H1 (cell line): ENCODE data around the gene DPP4. TPM values are rescaled to one million over a fixed set of nuclear protein-coding genes. Genes with fewer than 3 reads are reported as not detected.

Source experiments
- CTCF ChIA-PET: fragments of 300-600 bp; sonication (Branson Sonifier 250); formaldehyde crosslinking; loops from one replicate; lab custom pipeline; 2021; ENCODE audit not compliant: partially characterized antibody; lab: Charles Lee
- POLR2A ChIA-PET: fragments of 300-600 bp; sonication (Branson Sonifier 250); formaldehyde crosslinking; loops from one replicate; lab custom pipeline; 2021; ENCODE audit warnings: inconsistent platforms; ENCODE audit not compliant: partially characterized antibody; lab: Charles Lee
- DNase-seq, 2 experiments: peaks; one replicate each; pipeline versions ENCODE4 v3.0.0 to v3.0.0-alpha.2; 2010 to 2022; ENCODE audit warnings: low spot score in 2 of 2, low read depth in 1 of 2, mixed read lengths in 1 of 2
- FAIRE-seq: peaks from 2 replicates; lab custom pipeline; 2011; peaks lifted over from hg19 to GRCh38; lab: Jason Lieb, UNC
- H2AFZ ChIP-seq: 2 replicates; pipeline ENCODE4 v1.8.1; 2012; ENCODE audit warnings: low read length, inconsistent platforms
- H2AK5ac ChIP-seq: 2 replicates; pipeline ENCODE4 v1.6.1; 2013; ENCODE audit warnings: low read depth, low read length
- H2BK120ac ChIP-seq: replicated peaks from 2 replicates; pipeline ENCODE3; 2013; ENCODE audit warnings: low read depth, low read length, inconsistent platforms
- H2BK12ac ChIP-seq: 2 replicates; pipeline ENCODE4 v1.6.1; 2013; ENCODE audit warnings: low read depth, low read length
- H2BK15ac ChIP-seq: 2 replicates; pipeline ENCODE4 v1.6.1; 2013; ENCODE audit warnings: low read length
- H2BK20ac ChIP-seq: 2 replicates; pipeline ENCODE4 v1.6.1; 2013; ENCODE audit warnings: low read length
- H2BK5ac ChIP-seq: 2 replicates; pipeline ENCODE4 v1.6.1; 2013; ENCODE audit warnings: low read depth, low read length
- H3K14ac ChIP-seq: 2 replicates; pipeline ENCODE4 v1.6.1; 2013; ENCODE audit warnings: inconsistent platforms; ENCODE audit not compliant: insufficient read length
- H3K18ac ChIP-seq: 2 replicates; pipeline ENCODE4 v1.6.1; 2013; ENCODE audit warnings: low read length; ENCODE audit errors: extremely low read depth
- H3K23ac ChIP-seq: 2 replicates; pipeline ENCODE4 v1.6.1; 2013; ENCODE audit warnings: inconsistent platforms; ENCODE audit not compliant: insufficient read length
- H3K23me2 ChIP-seq: 2 replicates; pipeline ENCODE4 v1.6.1; 2013; ENCODE audit warnings: low read depth, low read length
- H3K27ac ChIP-seq: 2 replicates; pipeline ENCODE4 v1.6.1; 2011; ENCODE audit warnings: low read depth, low read length, inconsistent platforms
- H3K27me3 ChIP-seq, 4 experiments: replicated peaks in 1 of 4; 1 replicate in 1 of 4; 2 replicates in 3 of 4; pipeline versions ENCODE4 v1.6.1 to v1.8.1; 2011 to 2013; ENCODE audit warnings: low read length in 3 of 4, mild to moderate bottlenecking in 3 of 4, inconsistent platforms in 2 of 4, mixed read lengths in 2 of 4, moderate library complexity in 1 of 4; ENCODE audit not compliant: control insufficient read depth in 3 of 4, insufficient read depth in 3 of 4; ENCODE audit errors: extremely low read depth in 1 of 4
- H3K36me3 ChIP-seq, 4 experiments: 2 replicates each; pipeline versions ENCODE4 v1.6.1 to v1.8.1; 2011 to 2013; ENCODE audit warnings: mild to moderate bottlenecking in 4 of 4, low read length in 3 of 4, moderate library complexity in 2 of 4, control low read depth in 1 of 4, inconsistent platforms in 1 of 4; ENCODE audit not compliant: insufficient read depth in 4 of 4, control insufficient read depth in 2 of 4
- H3K4ac ChIP-seq: replicated peaks from 2 replicates; pipeline ENCODE3; 2013; ENCODE audit warnings: low read length, low read depth, mixed read lengths, inconsistent platforms; ENCODE audit not compliant: insufficient read length
- H3K4me1 ChIP-seq, 4 experiments: replicated peaks in 1 of 4; 1 replicate in 1 of 4; 2 replicates in 3 of 4; pipeline versions ENCODE4 v1.6.1 to v1.8.1; 2011 to 2013; ENCODE audit warnings: low read length in 3 of 4, inconsistent platforms in 2 of 4, mixed read lengths in 1 of 4; ENCODE audit not compliant: insufficient read depth in 4 of 4, control insufficient read depth in 3 of 4
- H3K4me2 ChIP-seq, 2 experiments: 2 replicates each; pipeline versions ENCODE4 v1.6.1 to v1.8.1; 2011 to 2013; ENCODE audit warnings: low read depth in 2 of 2, low read length in 2 of 2, control low read depth in 1 of 2, inconsistent platforms in 1 of 2, mild to moderate bottlenecking in 1 of 2; ENCODE audit not compliant: insufficient read depth in 1 of 2
- H3K4me3 ChIP-seq, 4 experiments: fragments of 200-600, 300-600 bp in 1 of 4; sonication (generic), shearing (Covaris generic), sonication (Bioruptor Twin) in 1 of 4; 2 replicates each; pipeline versions ENCODE4 v1.5.1 to v1.8.1; 2011 to 2016; ENCODE audit warnings: low read length in 4 of 4, low read depth in 3 of 4, control low read depth in 2 of 4, inconsistent platforms in 2 of 4, mild to moderate bottlenecking in 2 of 4, mixed read lengths in 1 of 4, moderate library complexity in 1 of 4; ENCODE audit not compliant: insufficient read depth in 2 of 4; ENCODE audit errors: extremely low read depth in 1 of 4
- H3K56ac ChIP-seq: replicated peaks from 2 replicates; pipeline ENCODE3; 2013; ENCODE audit warnings: low read depth, mild to moderate bottlenecking, mixed read lengths, low read length, inconsistent platforms; ENCODE audit not compliant: insufficient read length
- H3K79me1 ChIP-seq: 2 replicates; pipeline ENCODE4 v1.6.1; 2013; ENCODE audit warnings: low read depth, low read length, control low read depth
- H3K79me2 ChIP-seq, 2 experiments: 2 replicates each; pipeline versions ENCODE4 v1.6.1 to v1.8.1; 2012 to 2013; ENCODE audit warnings: low read length in 2 of 2, mild to moderate bottlenecking in 2 of 2, inconsistent platforms in 1 of 2; ENCODE audit not compliant: insufficient read depth in 2 of 2, control insufficient read depth in 1 of 2
- H3K9ac ChIP-seq, 4 experiments: replicated peaks in 1 of 4; 1 replicate in 1 of 4; 2 replicates in 3 of 4; pipeline versions ENCODE4 v1.6.1 to v1.8.1; 2011 to 2013; ENCODE audit warnings: low read depth in 3 of 4, low read length in 3 of 4, control low read depth in 2 of 4, mild to moderate bottlenecking in 2 of 4, moderate library complexity in 2 of 4, inconsistent platforms in 1 of 4; ENCODE audit errors: extremely low read depth in 1 of 4
- H3K9me3 ChIP-seq, 2 experiments: 2 replicates each; pipeline versions ENCODE4 v1.6.1 to v1.8.1; 2012 to 2013; ENCODE audit warnings: mild to moderate bottlenecking in 2 of 2, moderate library complexity in 2 of 2, control low read depth in 1 of 2, inconsistent platforms in 1 of 2, low read depth in 1 of 2, low read length in 1 of 2, mixed read lengths in 1 of 2; ENCODE audit not compliant: insufficient read depth in 2 of 2
- H4K20me1 ChIP-seq, 2 experiments: replicated peaks in 1 of 2; 2 replicates each; pipeline versions ENCODE3 to v1.8.1; 2011 to 2013; ENCODE audit warnings: inconsistent platforms in 2 of 2, low read length in 2 of 2, mild to moderate bottlenecking in 1 of 2; ENCODE audit not compliant: insufficient read depth in 2 of 2, control insufficient read depth in 1 of 2
- H4K5ac ChIP-seq: 2 replicates; pipeline ENCODE4 v1.6.1; 2013; ENCODE audit warnings: low read length, low read depth, mixed read lengths, inconsistent platforms; ENCODE audit not compliant: insufficient read length
- H4K8ac ChIP-seq: 2 replicates; pipeline ENCODE4 v1.8.0; 2013; ENCODE audit warnings: mild to moderate bottlenecking, moderate library complexity, low read length, inconsistent platforms; ENCODE audit not compliant: insufficient read depth; ENCODE audit errors: extremely low read depth
- H4K91ac ChIP-seq: replicated peaks from 2 replicates; pipeline ENCODE3; 2013; ENCODE audit warnings: low read length, mixed read lengths, inconsistent platforms; ENCODE audit not compliant: insufficient read length
- CBX5 ChIP-seq: fragments of 300-800, 300-1000 bp; sonication (generic); IDR thresholded peaks from 2 replicates; pipeline ENCODE4 v1.7.1; 2016; ENCODE audit warnings: antibody characterized with exemption, low read length, low read depth
- CBX8 ChIP-seq: fragments of 300-800, 300-1000 bp; sonication (generic); IDR thresholded peaks from 2 replicates; pipeline ENCODE4 v1.7.1; 2016; ENCODE audit warnings: low read depth, low read length, borderline replicate concordance
- FOSL1 ChIP-seq: IDR thresholded peaks from 2 replicates; pipeline ENCODE4 v1.6.1; 2011; ENCODE audit warnings: mild to moderate bottlenecking, low read depth, low read length, moderate library complexity; ENCODE audit not compliant: insufficient read depth
- GTF2F1 ChIP-seq: IDR thresholded peaks from 2 replicates; pipeline ENCODE4 v1.6.1; 2012; ENCODE audit warnings: low read depth, low read length, improper control_type of control experiment, borderline replicate concordance
- KDM5A ChIP-seq: fragments of 200-600 bp; IDR thresholded peaks from 2 replicates; pipeline ENCODE4 v1.7.1; 2012; ENCODE audit warnings: mild to moderate bottlenecking, low read length, inconsistent platforms, mixed read lengths
- RFX5 ChIP-seq: IDR thresholded peaks from 2 replicates; pipeline ENCODE4 v1.6.1; 2011; ENCODE audit warnings: low read depth, low read length, improper control_type of control experiment, borderline replicate concordance
- SP1 ChIP-seq: IDR thresholded peaks from 2 replicates; pipeline ENCODE4 v1.6.1; 2011; ENCODE audit warnings: low read depth, low read length
- SP4 ChIP-seq: IDR thresholded peaks from 2 replicates; pipeline ENCODE4 v1.6.1; 2012; ENCODE audit warnings: low read length, inconsistent platforms
- ZNF274 ChIP-seq: IDR thresholded peaks from 2 replicates; pipeline ENCODE4 v1.7.0; 2012; ENCODE audit warnings: low read length, borderline replicate concordance; ENCODE audit errors: extremely low read depth
- polyA plus RNA-seq, 7 experiments: library from polyadenylated mRNA; depleted of rRNA in 3 of 7; stranded (reverse) in 5 of 7; unstranded in 2 of 7; fragments of >200 nt in 5 of 7; fragments of 200-250 nt in 2 of 7; gene quantifications; 1 replicate in 5 of 7; 2 replicates in 1 of 7; 4 replicates in 1 of 7; pipeline versions ENCODE4 v1.2.1 to v1.2.3, GENCODE V29; 2011 to 2013; ENCODE audit warnings: missing spikeins in 2 of 7, mixed read lengths in 2 of 7
- total RNA-seq: library from RNA; stranded (reverse); fragmentation: NEBNext Ultra II Directional; extraction: Animal tissue kit (Norgen Biotek cat#: 25700); gene quantifications from 2 replicates; pipeline ENCODE4 v1.2.1, GENCODE V29; 2021
- TF ChIP-seq, protein P1 (sequence below), 3 experiments: IDR thresholded peaks; 1 replicate in 2 of 3; 2 replicates in 1 of 3; pipeline versions ENCODE4 v1.5.1 to v1.6.1; 2011; ENCODE audit warnings: low read length in 3 of 3, mild to moderate bottlenecking in 3 of 3, inconsistent platforms in 2 of 3, low read depth in 1 of 3, moderate library complexity in 1 of 3; ENCODE audit not compliant: insufficient read depth in 1 of 3; ENCODE audit errors: control extremely low read depth in 1 of 3
- TF ChIP-seq, protein P2 (sequence below): IDR thresholded peaks from 2 replicates; pipeline ENCODE4 v1.6.1; 2011; ENCODE audit warnings: low read length, improper control_type of control experiment

DPP4 gene
- total and polyA plus RNA-seq, 2 of the 8 experiments (the other 6 are each of a cell fraction or from before 2014, with no cell fraction given), result 1.3 to 3.1 TPM

GRCh38 chr2:162116352-162116751 is 42.3 kb upstream of the DPP4 start:
- Histone ChIP-seq H2AFZ (no peak overlapping the region), H3K36me3 (no peaks in the 10 kb centered on the region; a peak in 1 of 8 replicates), H3K14ac (no peak overlapping the region), H2AK5ac (no peak overlapping the region), H2BK120ac (no peak overlapping the region), H3K27ac (no peak overlapping the region), H2BK5ac (no peak overlapping the region), H3K23ac (no peak overlapping the region), H4K8ac (no peak overlapping the region), H2BK12ac (no peak overlapping the region), H4K20me1 (no peaks in the 10 kb centered on the region), H3K79me2 (no peaks in the 10 kb centered on the region), H3K18ac (no peak overlapping the region), H3K9me3 (0 out of 4 replicates have a peak, but pooled peaks cover 0 to 6% of the 10 kb centered on the region in 2 experiments), H3K4me3 (no peak overlapping the region), H3K23me2 (no peaks in the 10 kb centered on the region; the same call in 1 of the 2 replicates), H3K4me1 (peaks cover 0 to 6% (median 3%) of the 10 kb centered on the region in 4 experiments; a peak in 3 of 7 replicates), H3K4ac (no peak overlapping the region), H3K79me1 (no peaks in the 10 kb centered on the region), H3K9ac (no peak overlapping the region), H3K4me2 (no peak overlapping the region), H4K91ac (no peak overlapping the region), H3K27me3 (no peaks in the 10 kb centered on the region), H2BK20ac (no peak overlapping the region), H2BK15ac (no peak overlapping the region), H3K56ac (no peak overlapping the region), H4K5ac (no peak overlapping the region)
- FAIRE-seq, result no peak
- ChIA-PET POLR2A (no interaction called here), CTCF (interaction anchor here (0.8 to 1.4 kb wide), 5 partner anchors 10 to 128 kb away, joined by 3 to 4 read pairs (median 3); no protein-coding TSS in a partner anchor)
- DNase-seq, result no peak
- TF ChIP-seq, protein P1, sequence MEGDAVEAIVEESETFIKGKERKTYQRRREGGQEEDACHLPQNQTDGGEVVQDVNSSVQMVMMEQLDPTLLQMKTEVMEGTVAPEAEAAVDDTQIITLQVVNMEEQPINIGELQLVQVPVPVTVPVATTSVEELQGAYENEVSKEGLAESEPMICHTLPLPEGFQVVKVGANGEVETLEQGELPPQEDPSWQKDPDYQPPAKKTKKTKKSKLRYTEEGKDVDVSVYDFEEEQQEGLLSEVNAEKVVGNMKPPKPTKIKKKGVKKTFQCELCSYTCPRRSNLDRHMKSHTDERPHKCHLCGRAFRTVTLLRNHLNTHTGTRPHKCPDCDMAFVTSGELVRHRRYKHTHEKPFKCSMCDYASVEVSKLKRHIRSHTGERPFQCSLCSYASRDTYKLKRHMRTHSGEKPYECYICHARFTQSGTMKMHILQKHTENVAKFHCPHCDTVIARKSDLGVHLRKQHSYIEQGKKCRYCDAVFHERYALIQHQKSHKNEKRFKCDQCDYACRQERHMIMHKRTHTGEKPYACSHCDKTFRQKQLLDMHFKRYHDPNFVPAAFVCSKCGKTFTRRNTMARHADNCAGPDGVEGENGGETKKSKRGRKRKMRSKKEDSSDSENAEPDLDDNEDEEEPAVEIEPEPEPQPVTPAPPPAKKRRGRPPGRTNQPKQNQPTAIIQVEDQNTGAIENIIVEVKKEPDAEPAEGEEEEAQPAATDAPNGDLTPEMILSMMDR (IDR thresholded peaks at IDR 0.05; ENCODE audit: control extremely low read depth in 1 of 3, insufficient read depth in 1 of 3, low read depth in 1 of 3, low read length in 3 of 3), result no peak
- TF ChIP-seq ZNF274 (no peak), FOSL1 (no peak), GTF2F1 (no peak), CBX8 (no peak), KDM5A (no peak), SP1 (no peak), CBX5 (no peak), SP4 (no peak), RFX5 (no peak)
- TF ChIP-seq, protein P2, sequence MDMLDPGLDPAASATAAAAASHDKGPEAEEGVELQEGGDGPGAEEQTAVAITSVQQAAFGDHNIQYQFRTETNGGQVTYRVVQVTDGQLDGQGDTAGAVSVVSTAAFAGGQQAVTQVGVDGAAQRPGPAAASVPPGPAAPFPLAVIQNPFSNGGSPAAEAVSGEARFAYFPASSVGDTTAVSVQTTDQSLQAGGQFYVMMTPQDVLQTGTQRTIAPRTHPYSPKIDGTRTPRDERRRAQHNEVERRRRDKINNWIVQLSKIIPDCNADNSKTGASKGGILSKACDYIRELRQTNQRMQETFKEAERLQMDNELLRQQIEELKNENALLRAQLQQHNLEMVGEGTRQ, result no peak
